Endothelial cell of umbilical vein (primary cell): ENCODE results near the gene TMEM125. TPM values are rescaled to one million over a fixed set of nuclear protein-coding genes. Genes with fewer than 3 reads are reported as not detected.

Source experiments
- BruUV-seq: library from RNA; stranded (reverse); fragments of 400-500 nt; replicated peaks from 2 replicates; lab custom pipeline; 2021; lab: Mats Ljungman, UMichigan
- CTCF ChIA-PET: fragments of 300-600, 350-600 bp; sonication (Branson Sonifier 250); formaldehyde crosslinking; loops from one replicate; lab custom pipeline; 2021; ENCODE audit warnings: antibody characterized with exemption, inconsistent platforms; lab: Charles Lee
- POLR2A ChIA-PET: fragments of 300-600, 350-600 bp; sonication (Branson Sonifier 250); formaldehyde crosslinking; loops from one replicate; lab custom pipeline; 2021; ENCODE audit warnings: antibody characterized with exemption, inconsistent platforms; lab: Charles Lee
- DNase-seq: peaks from one replicate; pipeline ENCODE4 v3.0.0-alpha.2; 2011; ENCODE audit warnings: low read depth, low spot score
- FAIRE-seq: peaks from 2 replicates; lab custom pipeline; 2011; peaks lifted over from hg19 to GRCh38; lab: Jason Lieb, UNC
- H2AFZ ChIP-seq: 2 replicates; pipeline ENCODE4 v1.6.0; 2012; ENCODE audit warnings: low read depth, low read length, control low read depth, inconsistent platforms
- H3K27ac ChIP-seq: 2 replicates; pipeline ENCODE4 v1.5.1; 2011; ENCODE audit warnings: low read depth, mild to moderate bottlenecking, control low read depth, low read length, moderate library complexity; ENCODE audit not compliant: insufficient read depth
- H3K27me3 ChIP-seq, 2 experiments: 2 replicates each; pipeline versions ENCODE4 v1.6.0 to v1.6.1; 2011; ENCODE audit warnings: low read length in 2 of 2, mixed read lengths in 1 of 2; ENCODE audit not compliant: control insufficient read depth in 2 of 2, insufficient read depth in 2 of 2
- H3K36me3 ChIP-seq, 2 experiments: 2 replicates in 1 of 2; 3 replicates in 1 of 2; pipeline ENCODE4 v1.5.1; 2011; ENCODE audit warnings: low read length in 2 of 2, mild to moderate bottlenecking in 1 of 2, moderate library complexity in 1 of 2; ENCODE audit not compliant: control insufficient read depth in 2 of 2, insufficient read depth in 2 of 2; ENCODE audit errors: extremely low read depth in 1 of 2
- H3K4me1 ChIP-seq: 3 replicates; pipeline ENCODE4 v1.5.1; 2011; ENCODE audit warnings: mild to moderate bottlenecking, low read length; ENCODE audit not compliant: control insufficient read depth, insufficient read depth; ENCODE audit errors: extremely low read depth
- H3K4me2 ChIP-seq: 2 replicates; pipeline ENCODE4 v1.6.1; 2011; ENCODE audit warnings: low read length, control low read depth, mixed read lengths; ENCODE audit not compliant: insufficient read depth
- H3K4me3 ChIP-seq, 3 experiments: fragments of 200-600 bp in 1 of 3; sonication (generic), shearing (Covaris generic) in 1 of 3; replicated peaks in 1 of 3; 2 replicates each; pipeline ENCODE4 v1.5.1; 2011 to 2016; ENCODE audit warnings: control low read depth in 3 of 3, low read length in 3 of 3, mild to moderate bottlenecking in 2 of 3, inconsistent platforms in 1 of 3, low read depth in 1 of 3, moderate library complexity in 1 of 3; ENCODE audit not compliant: insufficient read depth in 1 of 3
- H3K79me2 ChIP-seq: 2 replicates; pipeline ENCODE4 v1.6.0; 2012; ENCODE audit warnings: low read length, inconsistent platforms; ENCODE audit not compliant: control insufficient read depth, insufficient read depth
- H3K9ac ChIP-seq: replicated peaks from 2 replicates; pipeline ENCODE3; 2011; ENCODE audit warnings: low read length, control low read depth; ENCODE audit not compliant: insufficient read depth; ENCODE audit errors: extremely low read depth
- H3K9me1 ChIP-seq: replicated peaks from 3 replicates; pipeline ENCODE4 v1.6.0; 2011; ENCODE audit warnings: mild to moderate bottlenecking, low read length; ENCODE audit not compliant: control insufficient read depth, insufficient read depth; ENCODE audit errors: extremely low read depth
- H3K9me3 ChIP-seq: replicated peaks from 2 replicates; pipeline ENCODE4 v1.5.1; 2012; ENCODE audit warnings: low read length, inconsistent platforms; ENCODE audit not compliant: control insufficient read depth, insufficient read depth
- H4K20me1 ChIP-seq: replicated peaks from 2 replicates; pipeline ENCODE3; 2011; ENCODE audit warnings: mild to moderate bottlenecking, low read length; ENCODE audit not compliant: control insufficient read depth, insufficient read depth; ENCODE audit errors: extremely low read depth
- CTCF ChIP-seq, 2 donors: IDR thresholded peaks; 1 replicate in 1 of 2; 2 replicates in 1 of 2; pipeline ENCODE4 v1.5.1; 2011; ENCODE audit warnings: low read length in 2 of 2, mild to moderate bottlenecking in 2 of 2, moderate library complexity in 2 of 2, control low read depth in 1 of 2, inconsistent platforms in 1 of 2, low read depth in 1 of 2; ENCODE audit not compliant: insufficient read depth in 1 of 2; ENCODE audit errors: extremely low read depth in 1 of 2
- EZH2 ChIP-seq: IDR thresholded peaks from 2 replicates; pipeline ENCODE4 v1.6.1; 2012; ENCODE audit warnings: borderline replicate concordance, low read depth, mild to moderate bottlenecking, moderate library complexity, low read length, inconsistent platforms; ENCODE audit not compliant: severe bottlenecking
- FOS ChIP-seq: IDR thresholded peaks from 2 replicates; pipeline ENCODE4 v1.6.1; 2011; ENCODE audit warnings: mild to moderate bottlenecking, low read length, moderate library complexity, borderline replicate concordance; ENCODE audit not compliant: insufficient read depth
- GATA2 ChIP-seq: IDR thresholded peaks from 2 replicates; pipeline ENCODE4 v1.7.0; 2011; ENCODE audit warnings: low read depth, mild to moderate bottlenecking, moderate library complexity, mixed read lengths, low read length; ENCODE audit not compliant: insufficient read length, insufficient read depth
- JUN ChIP-seq: IDR thresholded peaks from 2 replicates; pipeline ENCODE4 v1.6.1; 2011; ENCODE audit warnings: borderline replicate concordance, low read depth; ENCODE audit not compliant: insufficient read length, insufficient read depth
- MAX ChIP-seq: IDR thresholded peaks from 2 replicates; pipeline ENCODE4 v1.6.1; 2011; ENCODE audit not compliant: insufficient read depth, insufficient read length
- MYC ChIP-seq: IDR thresholded peaks from one replicate; pipeline ENCODE4 v1.6.1; 2011; ENCODE audit warnings: mild to moderate bottlenecking, low read depth, low read length
- POLR2A ChIP-seq: IDR thresholded peaks from 2 replicates; pipeline ENCODE4 v1.6.1; 2012; ENCODE audit warnings: low read depth, mild to moderate bottlenecking, control low read depth, low read length
- POLR2AphosphoS5 ChIP-seq: IDR thresholded peaks from 2 replicates; pipeline ENCODE4 v1.6.1; 2012; ENCODE audit warnings: low read depth, mild to moderate bottlenecking, control low read depth, low read length, moderate library complexity; ENCODE audit not compliant: insufficient read depth
- dilution Hi-C: fragments of 300-500 bp; cut with MboI; formaldehyde crosslinking; loops from one replicate; pipeline ENCODE4 v1.15.0; 2019; ENCODE audit warnings: low sequenced_read_pairs; ENCODE audit not compliant: extremely low pct_ligation_motif_present
- intact Hi-C: fragments of 100-400 bp; cut with micrococcal nuclease; formaldehyde crosslinking; loops from one replicate; pipeline ENCODE4 v1.10.0; 2022
- polyA plus RNA-seq, 4 experiments: library from polyadenylated mRNA; depleted of rRNA in 3 of 4; stranded (reverse) in 3 of 4; unstranded in 1 of 4; fragments of >200 nt; gene quantifications; 2 replicates each; pipeline versions ENCODE4 v1.2.1 to v1.2.3, GENCODE V29; 2011 to 2012; ENCODE audit warnings: missing spikeins in 1 of 4
- total RNA-seq: library from RNA; stranded (reverse); gene quantifications from 2 replicates; pipeline ENCODE4 v1.2.3, GENCODE V29; 2021

TMEM125 gene
- total and polyA plus RNA-seq, 2 donors (not counting 3 experiments of a cell fraction or from before 2014, with no cell fraction given), result 0.17 TPM; not detected in 1

GRCh38 chr1:43296207-43296606 is 26.4 kb downstream of the TMEM125 start:
- intact Hi-C loops, result no loop called here
- H3K9me1 ChIP-seq, result no peaks in the 10 kb centered on the region
- FAIRE-seq, result no peak
- no peak overlapping the region for H3K4me3 ChIP-seq
- H3K36me3 ChIP-seq, result no peaks in the 10 kb centered on the region
- dilution Hi-C loops, result no loop called here
- ChIA-PET CTCF (interaction anchor here (2.0 kb wide), 1 partner anchor 69 kb away, joined by 8 read pairs; no protein-coding TSS in a partner anchor), POLR2A (interaction anchor here (2.5 kb wide), 1 partner anchor 8 kb away, joined by 15 read pairs; no protein-coding TSS in a partner anchor)
- peak overlapping the region; percentile 64 for H3K27ac ChIP-seq
- DNase-seq, result no peak
- H3K9me3 ChIP-seq, result no peaks in the 10 kb centered on the region
- no peak overlapping the region for H2AFZ ChIP-seq
- BruUV-seq, result no TSS peak
- H3K79me2 ChIP-seq, result peaks cover 5% of the 10 kb centered on the region
- TF ChIP-seq POLR2AphosphoS5, result no peak
- no peak for TF ChIP-seq CTCF (IDR thresholded peaks at IDR 0.05; ENCODE audit: extremely low read depth in 1 of 2, insufficient read depth in 1 of 2, low read depth in 1 of 2, low read length in 2 of 2)
- no peak for TF ChIP-seq FOS
- no peak for TF ChIP-seq EZH2
- no peak for TF ChIP-seq GATA2
- TF ChIP-seq JUN, result no peak
- TF ChIP-seq MYC, result no peak
- no peak for TF ChIP-seq POLR2A
- TF ChIP-seq MAX, result no peak
- peak overlapping the region; percentile 29 for H3K9ac ChIP-seq
- H3K4me1 ChIP-seq, result peaks cover 35% of the 10 kb centered on the region
- H3K27me3 ChIP-seq, result no peaks in the 10 kb centered on the region
- peak overlapping the region; percentile 28 for H3K4me2 ChIP-seq
- no peaks in the 10 kb centered on the region for H4K20me1 ChIP-seq
